Activated CD8-positive, alpha-beta T cell treated with anti-CD3 and anti-CD28 coated beads, Interleukin-2, amount 10 ng/mL, durations not matched to agents 7 days and 5 days (primary cell): ENCODE data around the gene AMN. TPM values are rescaled to one million over a fixed set of nuclear protein-coding genes. Genes with fewer than 3 reads are reported as not detected.
"Not testable (repeated sequence)": the region's sequence is repeated elsewhere in the genome, so short reads cannot be mapped to it uniquely, and the experiment has no call there.

Experiments
- ATAC-seq: fragments of 150-1000 bp; cut with Tn5 transposase; one replicate; pipeline ENCODE4 v1.10.0; 2021; ENCODE audit warnings: moderate library complexity
- CTCF ChIA-PET: fragments of 350-600 bp; sonication (Branson Sonifier 250); formaldehyde crosslinking; loops from one replicate; lab custom pipeline; 2021; ENCODE audit warnings: antibody characterized with exemption; lab: Charles Lee
- POLR2A ChIA-PET: fragments of 350-600 bp; sonication (Branson Sonifier 250); formaldehyde crosslinking; loops from one replicate; lab custom pipeline; 2021; ENCODE audit warnings: antibody characterized with exemption; lab: Charles Lee
- DNase-seq: peaks from one replicate; pipeline ENCODE4 v3.0.0-alpha.2; 2020
- H3K27ac Mint-ChIP-seq: one replicate; pipeline ENCODE4 v1.8.0; 2021; ENCODE audit warnings: mild to moderate bottlenecking, mixed read lengths
- H3K27me3 Mint-ChIP-seq: one replicate; pipeline ENCODE4 v1.8.0; 2021; ENCODE audit warnings: low read depth, mixed read lengths
- H3K36me3 Mint-ChIP-seq: one replicate; pipeline ENCODE4 v1.8.0; 2021; ENCODE audit warnings: low read depth, mixed read lengths
- H3K4me1 Mint-ChIP-seq: one replicate; pipeline ENCODE4 v1.8.0; 2021; ENCODE audit warnings: low read depth, mixed read lengths
- H3K4me3 Mint-ChIP-seq: one replicate; pipeline ENCODE4 v1.8.0; 2021; ENCODE audit warnings: mild to moderate bottlenecking, mixed read lengths
- H3K9me3 Mint-ChIP-seq: one replicate; pipeline ENCODE4 v1.8.0; 2022; ENCODE audit warnings: mixed read lengths; ENCODE audit not compliant: insufficient read depth
- total RNA-seq, 2 experiments: library from RNA; stranded (reverse); gene quantifications; one replicate each; pipeline ENCODE4 v1.2.3, GENCODE V29; 2021

The AMN gene
- total RNA-seq, 2 experiments from 2014 or later = 0.91 to 0.95 TPM

DNA sequence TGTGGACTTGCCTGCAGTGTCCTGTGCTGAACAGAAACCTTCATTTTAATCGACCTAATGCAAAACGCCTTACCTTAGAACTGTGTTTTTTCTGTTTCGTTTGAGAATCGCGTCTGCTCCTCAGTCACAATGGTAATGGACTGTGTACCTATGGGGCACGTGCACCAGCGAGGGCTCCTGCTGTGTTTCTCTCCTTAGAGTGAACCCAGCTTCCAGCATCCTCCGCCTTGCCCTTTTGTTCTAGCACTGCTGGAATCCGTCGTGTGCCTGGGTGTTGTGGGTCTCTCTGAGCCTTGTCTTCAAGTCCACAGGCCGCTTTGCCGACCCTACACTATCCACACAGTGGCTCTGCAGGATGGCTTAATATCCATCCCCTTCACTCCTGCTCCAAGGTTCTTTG, 3.6 kb downstream of the AMN start:
- no peak for ATAC-seq
- H3K36me3 Mint-ChIP-seq = no peaks in the 10 kb centered on the region
- H3K4me3 Mint-ChIP-seq = no peak overlapping the region
- peaks cover 39% of the 10 kb centered on the region for H3K27me3 Mint-ChIP-seq
- H3K27ac Mint-ChIP-seq = no peak overlapping the region
- CTCF ChIA-PET = no interaction called here
- H3K9me3 Mint-ChIP-seq = no peaks in the 10 kb centered on the region
- no peak for DNase-seq
- H3K4me1 Mint-ChIP-seq = peaks cover 5% of the 10 kb centered on the region
- POLR2A ChIA-PET = no interaction called here

DNA sequence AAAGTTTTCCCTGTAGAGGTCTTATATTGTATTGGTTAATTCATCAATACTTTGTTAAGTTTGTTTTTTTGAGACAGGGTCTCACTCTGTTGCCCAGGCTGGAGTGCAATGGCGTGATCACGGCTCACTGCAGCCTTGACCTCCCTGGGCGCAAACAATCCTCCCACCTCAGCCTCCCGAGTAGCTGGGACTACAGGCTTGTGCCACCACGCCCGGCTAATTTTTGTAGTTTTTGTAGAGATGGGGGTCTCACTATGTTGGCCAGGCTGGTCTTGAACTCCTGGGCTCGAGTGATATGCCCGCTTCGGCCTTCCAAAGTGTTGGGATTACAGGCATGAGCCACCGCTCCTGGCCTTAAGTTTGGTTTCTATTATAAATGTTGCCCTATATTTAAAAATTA, 4.4 kb downstream of the AMN start:
- DNase-seq, H3K4me1 Mint-ChIP-seq, CTCF ChIA-PET, H3K27ac Mint-ChIP-seq, POLR2A ChIA-PET, H3K9me3 Mint-ChIP-seq, H3K36me3 Mint-ChIP-seq, H3K4me3 Mint-ChIP-seq, ATAC-seq: not testable (repeated sequence)
- peaks cover 42% of the 10 kb centered on the region for H3K27me3 Mint-ChIP-seq

DNA sequence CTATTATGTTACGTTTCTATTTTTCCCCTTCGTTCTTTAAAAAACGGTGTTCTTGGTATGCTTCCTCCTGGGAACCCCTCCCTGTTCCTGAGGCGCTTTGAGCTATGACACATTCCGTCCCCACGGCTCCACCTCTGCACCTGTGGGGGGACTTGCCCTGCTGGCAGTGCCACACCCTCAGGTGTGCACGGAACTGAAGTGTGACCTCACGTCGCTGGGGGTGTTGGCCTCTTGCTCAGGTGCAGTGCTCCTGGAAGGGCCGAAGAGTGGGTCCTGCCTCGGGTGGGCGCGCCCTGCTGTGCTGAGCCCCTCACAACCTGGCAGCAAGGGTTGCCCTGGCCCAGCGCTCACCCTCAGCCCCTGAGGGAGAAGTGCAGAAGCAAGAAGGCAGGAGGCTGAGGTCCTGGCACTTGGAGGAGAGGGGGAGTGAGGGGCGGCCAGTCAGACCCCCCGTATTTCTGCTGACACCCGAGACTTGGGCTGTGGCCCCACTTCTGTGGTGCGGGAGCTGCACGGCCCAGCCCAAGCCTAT, 4.9 kb downstream of the AMN start:
- peaks cover 42% of the 10 kb centered on the region for H3K27me3 Mint-ChIP-seq

DNA sequence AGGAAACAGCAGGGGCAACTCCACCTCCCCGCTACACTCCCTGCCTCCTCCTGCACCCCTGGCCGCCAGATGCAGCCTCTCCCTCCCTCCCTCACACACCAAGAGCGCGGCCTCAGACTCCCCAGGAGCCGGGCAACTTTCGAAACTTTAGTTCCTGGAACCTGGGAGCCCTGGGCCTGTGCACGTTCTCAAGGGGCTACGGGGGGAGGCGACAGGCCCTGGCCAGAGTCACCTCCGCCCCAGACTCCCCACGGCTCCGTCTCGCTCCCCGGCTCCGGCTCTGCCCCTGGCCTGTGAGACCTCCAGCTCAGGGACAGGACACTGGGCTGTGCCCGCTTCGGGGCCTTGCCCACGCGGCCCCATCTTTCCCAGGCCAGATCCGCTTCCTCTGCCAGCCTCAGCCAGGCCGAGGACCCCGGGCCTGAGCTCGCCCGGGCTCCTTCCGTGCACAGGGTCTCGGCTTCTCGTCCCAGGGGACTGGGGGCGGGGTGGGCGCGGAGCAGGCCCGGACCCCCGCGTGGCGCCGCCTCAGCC, 5.5 kb downstream of the AMN start:
- DNase-seq = no peak
- ATAC-seq = peak; percentile 31
- H3K27me3 Mint-ChIP-seq = peaks cover 42% of the 10 kb centered on the region
- H3K4me1 Mint-ChIP-seq = peaks cover 5% of the 10 kb centered on the region
- H3K36me3 Mint-ChIP-seq = no peaks in the 10 kb centered on the region
- no peak overlapping the region for H3K27ac Mint-ChIP-seq
- ChIA-PET CTCF (interaction anchor here (1.4 kb wide), 1 partner anchor 233 kb away, joined by 4 read pairs; no protein-coding TSS in a partner anchor), POLR2A (interaction anchor here (0.7 kb wide), 1 partner anchor 59 kb away, joined by 3 read pairs; no protein-coding TSS in a partner anchor)
- H3K4me3 Mint-ChIP-seq = peak overlapping the region; percentile 58
- H3K9me3 Mint-ChIP-seq = no peaks in the 10 kb centered on the region

More for the DNA sequence above, 4.9 kb downstream of the AMN start:
- DNase-seq (no peak), ATAC-seq (no peak)
- POLR2A ChIA-PET = interaction anchor here (0.7 kb wide), 1 partner anchor 59 kb away, joined by 3 read pairs; no protein-coding TSS in a partner anchor
- no peaks in the 10 kb centered on the region for H3K36me3 Mint-ChIP-seq
- H3K9me3 Mint-ChIP-seq = no peaks in the 10 kb centered on the region
- peaks cover 5% of the 10 kb centered on the region for H3K4me1 Mint-ChIP-seq
- CTCF ChIA-PET = interaction anchor here (1.4 kb wide), 1 partner anchor 233 kb away, joined by 4 read pairs; no protein-coding TSS in a partner anchor
- no peak overlapping the region for H3K27ac Mint-ChIP-seq
- no peak overlapping the region for H3K4me3 Mint-ChIP-seq

DNA sequence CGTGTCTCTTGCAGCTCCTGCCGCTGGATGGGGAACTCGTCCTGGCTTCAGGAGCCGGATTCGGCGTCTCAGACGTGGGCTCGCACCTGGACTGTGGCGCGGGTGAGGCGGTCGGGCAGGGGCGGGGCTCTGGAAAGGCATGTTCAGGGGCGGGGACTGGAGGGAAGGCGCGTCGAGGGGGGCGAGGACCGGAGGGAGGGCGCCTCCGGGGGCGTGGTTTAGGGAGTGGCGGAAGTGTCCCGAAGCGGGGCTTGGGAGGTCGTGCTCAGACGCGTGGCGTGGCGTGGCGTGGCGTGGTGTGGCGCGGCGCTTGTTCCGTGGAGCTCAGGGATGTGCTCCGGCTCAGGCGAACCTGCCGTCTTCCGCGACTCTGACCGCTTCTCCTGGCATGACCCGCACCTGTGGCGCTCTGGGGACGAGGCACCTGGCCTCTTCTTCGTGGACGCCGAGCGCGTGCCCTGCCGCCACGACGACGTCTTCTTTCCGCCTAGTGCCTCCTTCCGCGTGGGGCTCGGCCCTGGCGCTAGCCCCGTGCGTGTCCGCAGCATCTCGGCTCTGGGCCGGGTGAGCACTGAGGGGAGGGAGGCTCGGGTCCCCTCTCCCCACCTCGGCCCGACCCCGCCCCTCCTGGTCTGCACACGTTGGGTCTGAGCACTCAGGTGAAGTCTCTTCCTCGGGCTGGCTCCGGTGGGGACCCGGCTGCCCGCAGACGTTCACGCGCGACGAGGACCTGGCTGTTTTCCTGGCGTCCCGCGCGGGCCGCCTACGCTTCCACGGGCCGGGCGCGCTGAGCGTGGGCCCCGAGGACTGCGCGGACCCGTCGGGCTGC, 6.2 kb downstream of the AMN start:
- ChIA-PET POLR2A (no interaction called here), CTCF (interaction anchor here (1.4 kb wide), 1 partner anchor 234 kb away, joined by 4 read pairs; no protein-coding TSS in a partner anchor)
- no peak overlapping the region for H3K27ac Mint-ChIP-seq
- ATAC-seq = peak; percentile 86
- no peaks in the 10 kb centered on the region for H3K9me3 Mint-ChIP-seq
- H3K27me3 Mint-ChIP-seq = peaks cover 39% of the 10 kb centered on the region
- H3K36me3 Mint-ChIP-seq = no peaks in the 10 kb centered on the region
- H3K4me3 Mint-ChIP-seq = peak overlapping the region; percentile 58
- DNase-seq = peak; percentile 84
- H3K4me1 Mint-ChIP-seq = peaks cover 5% of the 10 kb centered on the region

DNA sequence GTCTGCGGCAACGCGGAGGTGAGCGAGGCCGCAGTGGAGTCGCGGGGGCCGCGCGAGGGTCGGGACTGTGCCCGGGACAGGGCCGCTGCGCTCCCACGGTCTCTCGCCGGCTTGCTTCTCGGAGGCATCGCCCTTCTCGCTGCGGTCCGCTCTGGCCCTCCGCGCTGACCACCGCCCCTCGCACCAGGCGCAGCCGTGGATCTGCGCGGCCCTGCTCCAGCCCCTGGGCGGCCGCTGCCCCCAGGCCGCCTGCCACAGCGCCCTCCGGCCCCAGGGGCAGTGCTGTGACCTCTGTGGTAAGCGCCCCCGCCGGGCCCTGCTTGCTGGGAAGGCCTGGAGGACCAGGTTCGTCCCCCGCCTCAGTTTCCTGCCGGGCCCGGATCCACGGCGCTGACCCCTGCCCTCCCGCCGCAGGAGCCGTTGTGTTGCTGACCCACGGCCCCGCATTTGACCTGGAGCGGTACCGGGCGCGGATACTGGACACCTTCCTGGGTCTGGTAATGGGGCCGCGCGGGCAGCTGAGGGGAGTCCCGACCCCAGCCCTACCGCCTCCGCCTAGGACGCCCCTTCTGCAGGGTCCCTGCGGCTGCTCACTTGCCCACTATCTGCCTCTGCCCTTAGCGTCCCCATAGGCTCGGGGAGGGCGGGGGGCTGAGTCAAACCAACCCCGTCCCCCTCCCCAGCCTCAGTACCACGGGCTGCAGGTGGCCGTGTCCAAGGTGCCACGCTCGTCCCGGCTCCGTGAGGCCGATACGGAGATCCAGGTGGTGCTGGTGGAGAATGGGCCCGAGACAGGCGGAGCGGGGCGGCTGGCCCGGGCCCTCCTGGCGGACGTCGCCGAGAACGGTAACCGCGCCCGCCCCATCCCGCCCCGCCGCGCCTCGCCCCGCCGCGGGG, 7.0 kb downstream of the AMN start:
- POLR2A ChIA-PET = no interaction called here
- no peaks in the 10 kb centered on the region for H3K9me3 Mint-ChIP-seq
- ATAC-seq (no peak), DNase-seq (no peak)
- H3K27me3 Mint-ChIP-seq = peaks cover 35% of the 10 kb centered on the region
- H3K36me3 Mint-ChIP-seq = no peaks in the 10 kb centered on the region
- CTCF ChIA-PET = no interaction called here
- no peak overlapping the region for H3K27ac Mint-ChIP-seq
- peaks cover 5% of the 10 kb centered on the region for H3K4me1 Mint-ChIP-seq
- H3K4me3 Mint-ChIP-seq = no peak overlapping the region

DNA sequence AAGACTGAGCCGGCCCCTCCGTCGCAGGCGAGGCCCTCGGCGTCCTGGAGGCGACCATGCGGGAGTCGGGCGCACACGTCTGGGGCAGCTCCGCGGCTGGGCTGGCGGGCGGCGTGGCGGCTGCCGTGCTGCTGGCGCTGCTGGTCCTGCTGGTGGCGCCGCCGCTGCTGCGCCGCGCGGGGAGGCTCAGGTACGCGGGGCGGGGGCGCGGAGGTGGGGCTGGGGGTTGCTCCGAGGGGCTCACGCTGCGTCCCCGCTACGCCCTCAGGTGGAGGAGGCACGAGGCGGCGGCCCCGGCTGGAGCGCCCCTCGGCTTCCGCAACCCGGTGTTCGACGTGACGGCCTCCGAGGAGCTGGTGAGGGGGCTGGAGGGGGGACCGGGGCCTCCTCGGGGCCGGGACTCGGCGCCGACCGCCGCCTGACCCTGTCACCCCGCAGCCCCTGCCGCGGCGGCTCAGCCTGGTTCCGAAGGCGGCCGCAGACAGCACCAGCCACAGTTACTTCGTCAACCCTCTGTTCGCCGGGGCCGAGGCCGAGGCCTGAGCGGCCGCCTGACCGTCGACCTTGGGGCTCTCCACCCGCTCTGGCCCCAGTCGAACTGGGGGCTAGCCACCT, 7.8 kb downstream of the AMN start:
- no peak for ATAC-seq
- H3K27ac Mint-ChIP-seq = no peak overlapping the region
- POLR2A ChIA-PET = no interaction called here
- no peak for DNase-seq
- H3K4me3 Mint-ChIP-seq = no peak overlapping the region
- CTCF ChIA-PET = no interaction called here
- H3K27me3 Mint-ChIP-seq = peaks cover 33% of the 10 kb centered on the region
- no peaks in the 10 kb centered on the region for H3K9me3 Mint-ChIP-seq
- H3K36me3 Mint-ChIP-seq = no peaks in the 10 kb centered on the region
- H3K4me1 Mint-ChIP-seq = peaks cover 5% of the 10 kb centered on the region

DNA sequence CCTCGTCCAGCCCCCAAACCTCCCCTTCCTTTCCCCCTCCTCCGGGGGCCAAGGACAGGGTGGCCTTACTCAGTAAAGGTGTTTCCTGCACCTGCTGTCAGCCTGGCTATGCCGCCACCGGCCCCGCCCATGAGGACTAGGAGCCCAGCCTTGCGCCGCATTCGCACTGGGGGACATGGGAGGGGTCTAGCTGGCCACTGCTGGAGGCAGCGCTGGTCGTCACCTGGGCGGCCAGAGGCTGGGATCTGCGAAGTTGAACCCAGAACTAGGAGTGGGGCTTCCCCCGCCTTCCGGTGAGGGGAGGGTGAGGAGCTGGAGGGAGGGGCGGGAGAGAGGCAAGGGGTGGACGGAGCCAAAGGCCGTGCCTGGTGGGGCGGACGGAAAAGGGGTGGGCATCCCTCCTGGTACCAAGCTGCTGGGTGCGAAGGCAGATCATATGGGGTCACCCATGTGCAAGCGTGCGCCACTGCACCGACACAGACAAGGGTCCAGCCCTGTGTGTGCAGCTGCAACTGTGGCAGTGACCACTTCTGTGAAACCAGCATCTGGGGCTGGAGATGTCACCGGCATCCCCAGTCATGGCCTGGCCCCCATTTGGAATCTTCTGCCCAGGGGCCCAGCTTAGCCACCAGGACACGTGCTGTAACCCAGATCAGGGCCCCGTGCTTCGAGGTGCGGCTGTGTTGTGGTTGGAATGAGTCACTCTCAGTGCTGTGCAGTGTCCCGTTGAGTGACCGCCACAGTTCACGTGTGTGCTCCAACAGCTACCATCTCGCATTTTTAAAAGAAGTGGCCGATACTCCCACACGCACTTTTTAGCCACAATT, 8.5 kb downstream of the AMN start:
- peaks cover 5% of the 10 kb centered on the region for H3K4me1 Mint-ChIP-seq
- H3K27me3 Mint-ChIP-seq = peaks cover 29% of the 10 kb centered on the region
- no peak overlapping the region for H3K27ac Mint-ChIP-seq
- POLR2A ChIA-PET = no interaction called here
- CTCF ChIA-PET = no interaction called here
- no peak overlapping the region for H3K4me3 Mint-ChIP-seq
- no peaks in the 10 kb centered on the region for H3K9me3 Mint-ChIP-seq
- DNase-seq (no peak), ATAC-seq (no peak)
- H3K36me3 Mint-ChIP-seq = no peaks in the 10 kb centered on the region

DNA sequence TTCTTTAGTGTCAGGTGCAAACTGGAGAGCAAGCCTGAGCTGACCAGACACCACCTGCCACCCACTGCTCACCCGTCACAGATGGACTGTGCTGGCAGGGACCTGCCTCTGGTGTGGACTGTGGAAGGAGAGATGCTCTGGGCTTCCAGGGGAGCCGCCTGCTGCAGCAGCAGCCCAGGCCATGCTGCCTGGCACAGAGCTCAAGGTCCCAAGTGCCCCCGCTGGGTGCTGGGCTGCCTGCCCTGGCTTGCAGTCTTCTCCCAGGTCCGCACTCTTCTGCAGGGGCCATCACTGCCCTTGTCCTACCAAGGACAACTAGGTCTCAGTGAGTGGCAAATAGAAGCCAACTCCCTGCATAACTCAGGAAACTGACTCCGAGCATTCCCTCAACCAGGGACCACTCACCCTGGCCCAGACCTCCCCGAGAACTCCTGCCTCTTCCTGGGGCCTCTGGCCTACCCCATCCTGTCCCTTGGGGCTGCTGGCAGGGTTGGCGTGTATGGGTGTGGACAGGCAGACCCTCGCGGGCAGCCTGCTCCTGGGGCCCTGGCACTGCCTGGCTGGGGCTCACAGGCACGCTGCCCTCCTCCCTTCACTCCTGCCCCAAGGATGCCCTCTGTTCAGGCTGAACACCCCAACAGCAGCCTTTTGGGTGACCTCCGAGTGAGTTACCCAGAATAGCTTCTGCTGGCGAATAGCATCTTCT, 9.3 kb downstream of the AMN start:
- ChIA-PET POLR2A (no interaction called here), CTCF (no interaction called here)
- Mint-ChIP-seq H3K4me1 (peaks cover 5% of the 10 kb centered on the region), H3K27ac (no peak overlapping the region), H3K36me3 (no peaks in the 10 kb centered on the region), H3K27me3 (peaks cover 22% of the 10 kb centered on the region), H3K9me3 (no peaks in the 10 kb centered on the region), H3K4me3 (no peak overlapping the region)
- no peak for DNase-seq
- ATAC-seq = no peak

DNA sequence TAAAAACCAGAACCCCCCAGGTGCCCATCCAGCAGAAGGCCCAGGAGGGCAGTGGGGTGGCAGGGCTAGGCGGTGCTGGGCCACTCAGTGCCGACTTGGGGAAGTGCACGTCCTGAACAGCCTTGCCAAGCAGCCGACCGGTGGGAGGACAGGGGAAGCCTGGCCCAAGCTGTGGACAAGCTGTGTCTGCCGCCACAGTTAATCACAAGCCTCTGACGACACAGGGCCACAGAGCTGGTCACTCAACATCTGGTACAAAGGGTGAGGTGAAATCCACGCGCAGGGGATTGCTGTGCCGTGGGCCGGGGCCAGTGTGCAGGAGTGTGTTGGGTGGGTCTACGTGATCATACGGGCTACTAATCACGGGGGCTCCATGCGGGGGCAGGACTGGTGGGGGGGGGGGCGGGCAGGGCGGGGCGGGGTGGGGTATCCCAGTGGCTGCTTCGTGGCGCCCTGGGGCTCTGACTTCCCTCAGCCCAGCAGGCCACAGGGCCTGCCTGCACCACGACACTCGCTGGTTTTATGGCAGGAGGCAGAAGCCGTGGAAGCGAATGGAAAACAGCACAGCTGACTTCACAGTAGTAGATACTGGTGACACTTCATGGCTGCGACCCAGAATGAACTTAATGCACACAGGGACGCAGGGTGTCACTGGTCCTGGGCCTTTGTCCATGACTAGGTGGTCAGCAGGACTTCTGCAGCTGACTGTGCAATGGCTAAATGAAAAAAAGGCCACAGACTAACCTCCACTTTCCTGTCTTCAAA, 10.2 kb downstream of the AMN start:
- peaks cover 5% of the 10 kb centered on the region for H3K4me1 Mint-ChIP-seq
- H3K36me3 Mint-ChIP-seq = no peaks in the 10 kb centered on the region
- H3K9me3 Mint-ChIP-seq = no peaks in the 10 kb centered on the region
- H3K4me3 Mint-ChIP-seq = no peak overlapping the region
- peaks cover 17% of the 10 kb centered on the region for H3K27me3 Mint-ChIP-seq
- ChIA-PET POLR2A (no interaction called here), CTCF (no interaction called here)
- DNase-seq (no peak), ATAC-seq (no peak)
- no peak overlapping the region for H3K27ac Mint-ChIP-seq
